GM19372 (cell line): ENCODE data around the gene ZC2HC1C.
"Not testable (repeated sequence)": the region's sequence is repeated elsewhere in the genome, so short reads cannot be mapped to it uniquely, and the experiment has no call there.

ENCODE experiments used
- ATAC-seq: cut with Tn5 transposase; IDR thresholded peaks from one replicate; pipeline ENCODE4 v1.9.1; 2021; ENCODE audit warnings: mild to moderate bottlenecking, low read depth, moderate library complexity; ENCODE audit not compliant: unreplicated experiment

The ZC2HC1C gene

GRCh38 chr14:75053396-75054291 is 15.8 kb upstream of the ZC2HC1C start:
- no peak for ATAC-seq

- ATAC-seq, result no peak
These were observed 15.0 kb upstream of the ZC2HC1C start for GRCh38 chr14:75054421-75054820.

- ATAC-seq, result no peak
These were observed 9.8 kb upstream of the ZC2HC1C start for GRCh38 chr14:75059642-75060041.

GRCh38 chr14:75060420-75060819 is 9.0 kb upstream of the ZC2HC1C start:
- no peak for ATAC-seq

GRCh38 chr14:75063013-75063412 is 6.4 kb upstream of the ZC2HC1C start:
- ATAC-seq, result no peak

GRCh38 chr14:75063491-75064204 is 5.8 kb upstream of the ZC2HC1C start, which contains the start of gene ACYP1:
Gene ACYP1, minus strand, starts transcription at chr14:75064024. Its CDS starts 471 bp downstream, at chr14:75063553.
- peak; percentile 97 for ATAC-seq

- peak; percentile 10 for ATAC-seq
These were observed 5.3 kb upstream of the ZC2HC1C start for GRCh38 chr14:75064205-75064567.

GRCh38 chr14:75066691-75067090 is 2.8 kb upstream of the ZC2HC1C start:
- ATAC-seq, result no peak

GRCh38 chr14:75067212-75067611 is 2.2 kb upstream of the ZC2HC1C start:
- ATAC-seq, result no peak

GRCh38 chr14:75067765-75068164 is 1.7 kb upstream of the ZC2HC1C start:
- not testable (repeated sequence) for ATAC-seq

GRCh38 chr14:75068294-75069120 is 934 bp upstream of the ZC2HC1C start:
- ATAC-seq, result no peak

- ATAC-seq, result no peak
These were observed 337 bp downstream of the ZC2HC1C start for GRCh38 chr14:75069811-75070145.

- no peak for ATAC-seq
These were observed 942 bp downstream of the ZC2HC1C start for GRCh38 chr14:75070383-75070782.

- no peak for ATAC-seq
These were observed 8.4 kb downstream of the ZC2HC1C start for GRCh38 chr14:75077794-75078193.

- ATAC-seq, result no peak
These were observed 10.1 kb downstream of the ZC2HC1C start for GRCh38 chr14:75079521-75079920.

GRCh38 chr14:75081660-75082229 is 12.3 kb downstream of the ZC2HC1C start:
- ATAC-seq, result no peak

GRCh38 chr14:75083271-75083670 is 13.8 kb downstream of the ZC2HC1C start:
- ATAC-seq, result no peak

- no peak for ATAC-seq
These were observed 15.1 kb downstream of the ZC2HC1C start for GRCh38 chr14:75084513-75084912.

GRCh38 chr14:75088153-75088552 is 18.7 kb downstream of the ZC2HC1C start:
- ATAC-seq, result no peak

GRCh38 chr14:75088566-75089373 is 19.3 kb downstream of the ZC2HC1C start:
- ATAC-seq, result no peak
